ENCODE data around the gene RPRD1A. TPM values are rescaled to one million over a fixed set of nuclear protein-coding genes. Genes with fewer than 3 reads are reported as not detected.

RPRD1A gene
- total RNA-seq, 1 donor from 2014 or later = 52.4 TPM

DNA sequence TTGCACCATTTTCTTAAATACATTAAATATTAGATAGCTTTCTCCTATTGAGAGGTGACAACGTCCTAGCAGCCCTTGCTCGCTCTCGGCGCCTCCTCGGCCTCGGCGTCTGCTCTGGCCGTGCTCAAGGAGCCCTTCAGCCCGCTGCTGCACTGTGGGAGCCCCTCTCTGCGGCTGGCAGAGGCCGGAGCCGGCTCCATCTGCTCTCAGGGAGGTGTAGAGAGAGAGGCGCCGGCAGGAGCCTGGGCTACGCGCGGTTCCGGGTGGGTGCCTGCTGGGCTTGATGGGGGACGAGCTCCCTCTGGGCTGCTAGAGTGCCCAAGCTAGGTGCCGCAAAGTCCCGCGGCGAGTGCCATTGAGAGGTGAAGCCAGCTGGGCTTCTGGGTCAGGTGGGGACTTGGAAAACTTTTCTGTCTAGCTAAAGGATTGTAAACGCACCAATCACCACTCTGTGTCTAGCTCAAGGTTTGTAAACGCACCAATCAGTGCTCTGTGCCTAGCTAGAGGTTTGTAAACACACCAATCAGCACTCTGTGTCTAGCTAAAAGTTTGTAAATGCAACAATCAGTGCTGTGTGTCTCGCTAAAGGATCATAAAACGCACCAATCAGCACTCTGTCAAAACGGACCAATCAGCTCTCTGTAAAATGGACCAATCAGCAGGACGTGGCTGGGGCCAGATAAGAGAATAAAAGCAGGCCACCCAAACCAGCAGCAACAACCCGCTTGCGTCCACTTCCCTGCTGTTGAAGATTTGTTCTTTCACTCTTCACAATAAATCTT, 3.1 kb downstream of the RPRD1A start:
- Mint-ChIP-seq H3K4me1 (ENCODE audit: unreplicated experiment) (peaks cover 19% of the 10 kb centered on the region), H3K36me3 (peaks cover 22% of the 10 kb centered on the region), H3K27me3 (no peaks in the 10 kb centered on the region), H3K4me3 (peak overlapping the region; percentile 66), H3K27ac (no peak overlapping the region), H3K9me3 (no peaks in the 10 kb centered on the region)
- DNase-seq (ENCODE audit: extremely low spot score, unreplicated experiment) = no peak
- TF ChIP-seq, protein P1, sequence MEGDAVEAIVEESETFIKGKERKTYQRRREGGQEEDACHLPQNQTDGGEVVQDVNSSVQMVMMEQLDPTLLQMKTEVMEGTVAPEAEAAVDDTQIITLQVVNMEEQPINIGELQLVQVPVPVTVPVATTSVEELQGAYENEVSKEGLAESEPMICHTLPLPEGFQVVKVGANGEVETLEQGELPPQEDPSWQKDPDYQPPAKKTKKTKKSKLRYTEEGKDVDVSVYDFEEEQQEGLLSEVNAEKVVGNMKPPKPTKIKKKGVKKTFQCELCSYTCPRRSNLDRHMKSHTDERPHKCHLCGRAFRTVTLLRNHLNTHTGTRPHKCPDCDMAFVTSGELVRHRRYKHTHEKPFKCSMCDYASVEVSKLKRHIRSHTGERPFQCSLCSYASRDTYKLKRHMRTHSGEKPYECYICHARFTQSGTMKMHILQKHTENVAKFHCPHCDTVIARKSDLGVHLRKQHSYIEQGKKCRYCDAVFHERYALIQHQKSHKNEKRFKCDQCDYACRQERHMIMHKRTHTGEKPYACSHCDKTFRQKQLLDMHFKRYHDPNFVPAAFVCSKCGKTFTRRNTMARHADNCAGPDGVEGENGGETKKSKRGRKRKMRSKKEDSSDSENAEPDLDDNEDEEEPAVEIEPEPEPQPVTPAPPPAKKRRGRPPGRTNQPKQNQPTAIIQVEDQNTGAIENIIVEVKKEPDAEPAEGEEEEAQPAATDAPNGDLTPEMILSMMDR (conservative IDR thresholded peaks at IDR 0.05) = no peak

DNA sequence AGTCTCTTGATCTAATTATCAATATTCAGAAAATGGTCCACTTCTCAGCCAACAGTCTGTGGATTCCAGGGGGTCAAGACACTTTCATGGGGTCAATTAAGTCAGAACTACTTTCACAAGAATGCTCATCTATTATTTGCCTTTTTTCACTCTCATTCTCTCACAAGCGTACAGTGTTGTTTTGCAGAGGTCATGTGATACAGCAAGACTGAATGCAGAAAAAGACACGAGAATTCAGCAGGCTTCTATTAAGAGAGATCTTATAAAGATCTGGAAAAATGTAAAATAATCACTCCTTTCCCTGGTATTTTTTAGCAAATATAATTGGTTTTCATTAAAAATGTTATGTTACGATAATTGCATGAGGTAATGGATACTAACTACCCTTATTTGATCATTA, 8.7 kb downstream of the RPRD1A start:
- no peak for DNase-seq (ENCODE audit: extremely low spot score, unreplicated experiment)
- H3K4me1 Mint-ChIP-seq (ENCODE audit: unreplicated experiment) = peaks cover 7% of the 10 kb centered on the region
- H3K36me3 Mint-ChIP-seq = peaks cover 23% of the 10 kb centered on the region
- no peak overlapping the region for H3K4me3 Mint-ChIP-seq
- H3K27ac Mint-ChIP-seq = no peak overlapping the region
- H3K9me3 Mint-ChIP-seq = no peaks in the 10 kb centered on the region
- TF ChIP-seq, protein P1 (conservative IDR thresholded peaks at IDR 0.05) = no peak
- no peaks in the 10 kb centered on the region for H3K27me3 Mint-ChIP-seq

- H3K27me3 Mint-ChIP-seq = no peaks in the 10 kb centered on the region
- H3K4me1 Mint-ChIP-seq (ENCODE audit: unreplicated experiment) = no peaks in the 10 kb centered on the region
- no peak overlapping the region for H3K27ac Mint-ChIP-seq
- peaks cover 43% of the 10 kb centered on the region for H3K36me3 Mint-ChIP-seq
- DNase-seq (ENCODE audit: extremely low spot score, unreplicated experiment) = no peak
- no peak overlapping the region for H3K4me3 Mint-ChIP-seq
- peaks cover 5% of the 10 kb centered on the region for H3K9me3 Mint-ChIP-seq
- TF ChIP-seq, protein P1 (conservative IDR thresholded peaks at IDR 0.05) = no peak
These were observed 15.6 kb downstream of the RPRD1A start for GRCh38 chr18:36051760-36052159.

- TF ChIP-seq, protein P1 (conservative IDR thresholded peaks at IDR 0.05) = no peak
- Mint-ChIP-seq H3K27me3 (no peaks in the 10 kb centered on the region), H3K4me1 (ENCODE audit: unreplicated experiment) (no peaks in the 10 kb centered on the region), H3K9me3 (peaks cover 5% of the 10 kb centered on the region), H3K36me3 (peaks cover 43% of the 10 kb centered on the region), H3K4me3 (no peak overlapping the region), H3K27ac (no peak overlapping the region)
- no peak for DNase-seq (ENCODE audit: extremely low spot score, unreplicated experiment)
These were observed 16.9 kb downstream of the RPRD1A start for GRCh38 chr18:36050479-36050878.

- no peaks in the 10 kb centered on the region for H3K27me3 Mint-ChIP-seq
- H3K36me3 Mint-ChIP-seq = peaks cover 25% of the 10 kb centered on the region
- no peak overlapping the region for H3K4me3 Mint-ChIP-seq
These were observed 19.8 kb downstream of the RPRD1A start for GRCh38 chr18:36047521-36047920.

More at GRCh38 chr18:36047521-36047920, 19.8 kb downstream of the RPRD1A start:
- peaks cover 5% of the 10 kb centered on the region for H3K9me3 Mint-ChIP-seq
- no peak for DNase-seq (ENCODE audit: extremely low spot score, unreplicated experiment)
- H3K4me1 Mint-ChIP-seq (ENCODE audit: unreplicated experiment) = no peaks in the 10 kb centered on the region
- H3K27ac Mint-ChIP-seq = no peak overlapping the region
- TF ChIP-seq, protein P1 (conservative IDR thresholded peaks at IDR 0.05) = no peak
